ENCODE measurements around the gene STMND1.

STMND1 gene

GRCh38 chr6:17169711-17170110 is 67.9 kb downstream of the STMND1 start:
- DNase-seq (ENCODE audit: insufficient read length): no peak

GRCh38 chr6:17172836-17173470 is 71.1 kb downstream of the STMND1 start:
- DNase-seq (ENCODE audit: insufficient read length): no peak
- TF ChIP-seq TAF1 (IDR thresholded peaks at IDR 0.05; ENCODE audit: borderline replicate concordance, low read depth, low read length) (no peak), POLR2A (IDR thresholded peaks at IDR 0.05; ENCODE audit: low read depth, low read length) (no peak), POLR2AphosphoS5 (IDR thresholded peaks at IDR 0.05; ENCODE audit: low read depth, low read length) (no peak)
- no peak for FAIRE-seq

More at GRCh38 chr6:17169711-17170110, 67.9 kb downstream of the STMND1 start:
- no peak for FAIRE-seq
- TF ChIP-seq POLR2AphosphoS5 (IDR thresholded peaks at IDR 0.05; ENCODE audit: low read depth, low read length) (no peak), POLR2A (IDR thresholded peaks at IDR 0.05; ENCODE audit: low read depth, low read length) (no peak), TAF1 (IDR thresholded peaks at IDR 0.05; ENCODE audit: borderline replicate concordance, low read depth, low read length) (no peak)

- TF ChIP-seq POLR2A (IDR thresholded peaks at IDR 0.05; ENCODE audit: low read depth, low read length): no peak
- TF ChIP-seq POLR2AphosphoS5 (IDR thresholded peaks at IDR 0.05; ENCODE audit: low read depth, low read length): no peak
- TF ChIP-seq TAF1 (IDR thresholded peaks at IDR 0.05; ENCODE audit: borderline replicate concordance, low read depth, low read length): no peak
- no peak for DNase-seq (ENCODE audit: insufficient read length)
- no peak for FAIRE-seq
Measured at GRCh38 chr6:17178326-17178725, 76.5 kb downstream of the STMND1 start.

- DNase-seq (ENCODE audit: insufficient read length) (no peak), FAIRE-seq (no peak)
- TF ChIP-seq POLR2A (IDR thresholded peaks at IDR 0.05; ENCODE audit: low read depth, low read length) (no peak), TAF1 (IDR thresholded peaks at IDR 0.05; ENCODE audit: borderline replicate concordance, low read depth, low read length) (no peak), POLR2AphosphoS5 (IDR thresholded peaks at IDR 0.05; ENCODE audit: low read depth, low read length) (no peak)
Measured at GRCh38 chr6:17178754-17179529, 77.1 kb downstream of the STMND1 start.

GRCh38 chr6:17179530-17180073 is 77.8 kb downstream of the STMND1 start:
- TF ChIP-seq TAF1 (IDR thresholded peaks at IDR 0.05; ENCODE audit: borderline replicate concordance, low read depth, low read length) (no peak), POLR2A (IDR thresholded peaks at IDR 0.05; ENCODE audit: low read depth, low read length) (no peak), POLR2AphosphoS5 (IDR thresholded peaks at IDR 0.05; ENCODE audit: low read depth, low read length) (no peak)
- FAIRE-seq (no peak), DNase-seq (ENCODE audit: insufficient read length) (no peak)
